Stimulated activated CD4-positive, alpha-beta T cell treated with anti-CD3 and anti-CD28 coated beads, Interleukin-1b, Interleukin-23, amount 100 ng/mL, for 24 hours (primary cell): ENCODE results near the gene SULT6B1.

Source experiments
- DNase-seq, 4 experiments: peaks; one replicate each; pipeline ENCODE4 v3.0.0-alpha.2; 2020; ENCODE audit warnings: low read depth in 4 of 4, low spot score in 1 of 4

The SULT6B1 gene

DNA sequence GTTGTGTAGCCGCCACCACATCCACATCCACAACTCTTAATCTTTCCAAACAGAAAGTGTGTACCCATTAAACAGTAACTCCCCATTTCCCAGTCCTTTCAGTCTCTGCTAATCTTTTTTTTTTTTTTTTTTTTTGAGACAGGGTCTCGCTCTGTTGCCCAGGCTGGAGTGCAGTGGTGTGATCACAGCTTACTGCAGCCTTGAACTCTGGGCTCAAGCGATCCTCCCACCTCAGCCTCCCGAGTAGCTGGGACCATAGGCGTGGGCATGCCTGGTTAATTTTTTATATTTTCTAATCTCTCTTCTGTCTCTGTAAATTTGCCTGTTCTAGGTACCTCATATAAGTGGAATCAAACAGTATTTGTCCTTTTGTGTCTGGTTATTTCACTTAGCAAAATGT lies 35.2 kb downstream of the SULT6B1 start:
- no peak for DNase-seq

GRCh38 chr2:37149626-37150322 lies 38.7 kb downstream of the SULT6B1 start:
- DNase-seq: no peak

DNA sequence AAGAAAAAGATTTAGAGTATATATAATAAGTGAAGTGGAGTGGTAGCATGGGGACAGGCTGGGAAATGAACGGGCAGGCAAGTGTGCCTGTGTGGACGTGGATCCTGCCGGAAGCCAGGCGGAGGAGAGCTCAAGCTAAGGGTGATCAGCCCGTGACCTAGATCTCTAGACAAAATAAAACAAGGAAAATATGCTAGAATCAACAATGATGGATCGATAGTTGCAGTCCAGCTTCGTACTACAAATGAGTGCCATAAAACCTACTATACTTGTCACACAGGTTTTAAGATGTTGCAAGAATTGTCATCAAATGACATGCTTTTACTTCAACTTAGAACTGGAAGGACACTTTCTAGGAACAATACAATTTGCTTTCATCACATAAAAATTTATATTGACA lies 40.1 kb downstream of the SULT6B1 start:
- no peak for DNase-seq

DNA sequence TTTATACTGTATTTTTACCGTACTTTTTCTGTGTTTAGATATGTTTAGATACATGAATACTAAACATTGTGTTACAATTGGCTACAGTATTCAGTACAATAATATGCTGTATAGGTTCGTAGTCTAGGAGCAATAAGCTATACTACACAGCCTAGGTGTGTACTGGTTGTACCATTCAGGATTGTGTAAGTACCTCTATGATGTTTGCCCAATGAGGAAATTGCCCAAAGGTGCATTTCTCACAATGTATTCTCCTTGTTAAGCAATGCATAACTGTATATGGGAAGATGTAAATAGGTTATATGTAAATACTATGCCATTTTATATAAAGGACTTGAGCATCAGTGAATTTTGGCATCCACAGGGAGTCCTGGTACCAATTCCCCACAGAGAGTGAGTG lies 42.4 kb downstream of the SULT6B1 start:
- DNase-seq: no peak

DNA sequence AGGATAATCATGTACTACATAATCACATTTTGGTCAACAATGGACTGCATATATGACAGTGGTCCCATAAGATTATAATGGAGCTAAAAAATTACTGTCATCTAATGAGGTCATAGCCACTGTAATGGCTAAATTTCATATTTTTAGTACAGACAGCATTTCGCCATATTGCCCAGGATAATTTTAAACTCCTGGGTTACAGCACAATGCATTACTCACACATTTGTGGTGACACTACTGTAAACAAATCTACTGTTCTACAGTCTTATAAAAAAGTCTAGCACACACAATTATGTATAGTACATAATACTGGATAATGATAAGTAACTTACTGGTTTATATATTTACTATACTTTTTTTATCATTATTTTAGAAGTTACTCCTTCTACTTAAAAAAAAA lies 44.5 kb downstream of the SULT6B1 start:
- DNase-seq: no peak

DNA sequence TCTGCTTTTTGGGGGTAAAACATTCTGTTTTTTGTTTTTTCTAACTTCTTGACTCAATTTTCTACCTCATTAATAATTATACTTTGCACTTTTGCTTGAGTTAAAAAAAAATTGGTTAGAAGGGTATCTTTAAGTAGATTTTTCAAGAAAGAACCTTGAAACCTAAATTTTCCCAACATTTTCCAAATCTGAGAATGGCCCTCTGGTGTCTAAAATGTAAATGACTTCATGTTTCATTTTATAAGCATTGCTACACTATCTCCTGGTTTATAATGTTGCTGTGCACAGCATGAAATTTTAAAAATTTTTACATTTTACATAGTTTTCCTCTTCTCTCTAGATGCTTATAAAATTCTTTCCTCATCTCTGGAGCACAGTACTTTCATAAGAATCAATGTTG lies 45.9 kb downstream of the SULT6B1 start:
- no peak for DNase-seq

GRCh38 chr2:37132914-37133313 lies 55.6 kb downstream of the SULT6B1 start:
- no peak for DNase-seq

DNA sequence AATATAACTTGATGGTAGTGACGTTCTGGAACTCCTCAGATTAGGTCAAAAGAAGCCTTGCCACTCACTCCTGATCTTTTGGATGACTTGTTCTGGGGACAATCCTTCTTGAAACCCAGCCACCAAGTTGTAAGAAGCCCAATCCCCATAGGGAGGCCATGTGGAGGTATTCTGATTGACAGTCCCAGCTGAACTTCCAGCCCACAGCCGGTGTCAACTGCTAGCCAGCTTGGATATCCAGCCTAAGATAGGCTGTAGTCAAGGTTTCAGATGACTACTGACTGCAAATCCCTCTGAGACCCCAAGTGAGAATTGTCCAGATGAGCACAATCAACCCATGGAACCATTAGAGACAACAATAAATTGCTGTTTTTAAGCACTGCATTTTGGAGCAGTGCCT lies 63.1 kb downstream of the SULT6B1 start:
- no peak for DNase-seq

DNA sequence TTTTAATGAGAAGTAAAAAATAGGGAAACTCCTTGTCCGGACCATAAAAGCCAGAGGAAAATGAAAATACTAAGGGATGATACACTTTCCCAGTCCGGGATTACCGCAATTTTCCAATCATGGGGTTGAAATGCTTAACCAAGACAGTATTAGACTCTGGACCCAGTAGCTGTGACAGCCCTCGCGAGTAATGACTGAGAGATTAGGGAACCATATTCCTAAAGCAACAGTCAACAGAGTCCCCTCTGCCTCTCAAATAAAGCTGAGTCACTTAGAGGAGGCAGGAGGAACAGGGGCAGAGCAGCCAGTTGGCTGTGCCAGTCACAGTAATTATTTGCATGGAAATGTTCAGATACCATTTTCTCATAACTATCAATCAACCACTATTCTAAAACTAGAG lies 69.3 kb downstream of the SULT6B1 start:
- no peak for DNase-seq
